ENCODE measurements around the gene ERG28. TPM values are rescaled to one million over a fixed set of nuclear protein-coding genes. Genes with fewer than 3 reads are reported as not detected.

The ERG28 gene
- total RNA-seq, 2 experiments from 2014 or later: 13.4 to 14.9 TPM

GRCh38 chr14:75655235-75655634 is 5.4 kb downstream of the ERG28 start:
- intact Hi-C loops (cut with micrococcal nuclease): loop anchor here (10.0 kb wide), 1 partner anchor 160 kb away; no protein-coding TSS in a partner anchor
- no peak for DNase-seq
- no peak for ATAC-seq
- Mint-ChIP-seq H3K9me3 (no peaks in the 10 kb centered on the region), H3K27me3 (no peaks in the 10 kb centered on the region), H3K27ac (no peak overlapping the region), H3K4me1 (ENCODE audit: low read depth) (peaks cover 13% of the 10 kb centered on the region), H3K4me3 (no peak overlapping the region), H3K36me3 (ENCODE audit: low read depth) (peaks cover 11% of the 10 kb centered on the region)
- no peak for TF ChIP-seq CTCF (IDR thresholded peaks at IDR 0.05)
- ChIA-PET POLR2A (interaction anchor here (1.1 kb wide), 1 partner anchor 77 kb away, joined by 5 read pairs; no protein-coding TSS in a partner anchor), CTCF (interaction anchor here (0.8 to 13.1 kb wide), 37 partner anchors 9 to 354 kb away, joined by 3 to 281 read pairs (median 5); partner anchors contain the start of gene FLVCR2)

DNA sequence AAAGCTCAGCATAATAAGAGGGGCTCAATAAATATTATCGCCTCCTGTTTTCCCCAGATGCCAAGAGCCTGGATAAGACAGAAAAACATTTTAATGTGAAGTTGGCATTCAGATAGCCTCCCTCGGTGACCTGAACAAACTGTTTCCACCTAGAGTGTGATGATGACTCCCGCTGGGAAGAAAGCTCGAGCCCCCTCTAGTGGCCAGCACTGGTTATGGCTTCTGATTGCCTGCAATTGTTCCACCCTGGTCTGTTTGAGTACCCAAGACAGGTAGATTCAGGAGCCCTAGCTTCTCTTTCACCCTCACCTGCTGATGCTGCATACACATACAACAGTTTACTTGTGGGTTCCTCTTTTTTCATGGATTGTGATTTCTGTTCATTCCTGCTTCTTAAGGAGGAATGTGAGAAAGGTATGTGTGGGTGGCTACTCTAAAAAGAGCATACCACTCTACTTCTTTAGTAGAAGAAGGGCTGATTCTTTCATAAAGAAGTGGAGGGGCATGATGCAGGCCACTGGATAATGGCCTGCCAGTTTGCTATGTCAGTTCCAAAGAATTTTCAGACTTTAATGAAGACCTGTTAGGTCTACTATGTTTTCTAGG is 6.4 kb downstream of the ERG28 start:
- CTCF ChIA-PET: interaction anchor here (0.7 to 13.1 kb wide), 61 partner anchors 9 to 1957 kb away, joined by 3 to 281 read pairs (median 4); partner anchors contain the start of gene FLVCR2

DNA sequence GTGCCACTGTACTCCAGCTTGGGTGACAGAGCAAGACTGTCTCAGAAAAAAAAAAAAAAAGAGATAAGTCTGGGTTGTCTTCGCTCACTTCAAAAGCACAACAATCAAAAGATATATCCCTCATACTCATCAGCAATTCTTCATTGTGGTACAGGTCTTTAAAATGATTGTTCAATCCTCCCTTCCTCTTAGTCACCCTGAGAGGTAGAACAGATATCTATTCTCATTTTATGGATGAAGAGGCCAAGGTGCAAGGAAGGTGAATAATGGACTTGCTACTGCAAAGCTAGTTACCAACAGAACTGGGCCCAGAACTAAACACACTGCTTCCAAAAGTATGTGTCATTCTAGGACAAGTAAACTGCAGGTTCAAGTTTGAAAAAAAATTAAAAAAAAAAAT is 7.1 kb downstream of the ERG28 start:
- Mint-ChIP-seq H3K27ac (no peak overlapping the region), H3K27me3 (no peaks in the 10 kb centered on the region), H3K36me3 (ENCODE audit: low read depth) (peaks cover 23% of the 10 kb centered on the region), H3K4me3 (no peak overlapping the region), H3K9me3 (no peaks in the 10 kb centered on the region), H3K4me1 (ENCODE audit: low read depth) (peaks cover 5% of the 10 kb centered on the region)
- DNase-seq: no peak
- TF ChIP-seq CTCF (IDR thresholded peaks at IDR 0.05): no peak
- ChIA-PET POLR2A (interaction anchor here (1.2 kb wide), 1 partner anchor 85 kb away, joined by 3 read pairs; no protein-coding TSS in a partner anchor), CTCF (interaction anchor here (0.7 to 13.1 kb wide), 47 partner anchors 8 to 1958 kb away, joined by 3 to 281 read pairs (median 4); partner anchors contain the start of gene FLVCR2)
- ATAC-seq: no peak
- intact Hi-C loops (cut with micrococcal nuclease): loop anchor here (5.0 to 10.0 kb wide), 2 partner anchors 159 to 346 kb away; no protein-coding TSS in a partner anchor

More for the DNA sequence above, 6.4 kb downstream of the ERG28 start:
- ATAC-seq: peak; percentile 98
- Mint-ChIP-seq H3K4me1 (ENCODE audit: low read depth) (peaks cover 9% of the 10 kb centered on the region), H3K4me3 (no peak overlapping the region), H3K9me3 (no peaks in the 10 kb centered on the region), H3K27ac (no peak overlapping the region), H3K36me3 (ENCODE audit: low read depth) (peaks cover 22% of the 10 kb centered on the region), H3K27me3 (no peaks in the 10 kb centered on the region)
- DNase-seq: peak; percentile 89
- intact Hi-C loops (cut with micrococcal nuclease): loop anchor here (1.0 to 10.0 kb wide), 3 partner anchors 77 to 347 kb away; no protein-coding TSS in a partner anchor
- peak; percentile 95 for TF ChIP-seq CTCF (IDR thresholded peaks at IDR 0.05)
- POLR2A ChIA-PET: interaction anchor here (1.1 to 1.2 kb wide), 2 partner anchors 76 to 86 kb away, joined by 3 to 5 read pairs; no protein-coding TSS in a partner anchor

GRCh38 chr14:75650253-75651058 is 10.2 kb downstream of the ERG28 start:
- TF ChIP-seq CTCF (IDR thresholded peaks at IDR 0.05): no peak
- H3K27ac Mint-ChIP-seq: no peak overlapping the region
- H3K9me3 Mint-ChIP-seq: no peaks in the 10 kb centered on the region
- ATAC-seq (no peak), DNase-seq (no peak)
- H3K4me3 Mint-ChIP-seq: no peak overlapping the region
- peaks cover 25% of the 10 kb centered on the region for H3K36me3 Mint-ChIP-seq (ENCODE audit: low read depth)
- no peaks in the 10 kb centered on the region for H3K27me3 Mint-ChIP-seq
- CTCF ChIA-PET: interaction anchor here (1.1 to 13.1 kb wide), 3 partner anchors 10 to 161 kb away, joined by 3 to 281 read pairs (median 6); partner anchors contain the start of genes ERG28, FLVCR2 and TTLL5
- intact Hi-C loops (cut with micrococcal nuclease): loop anchor here (5.0 to 10.0 kb wide), 2 partner anchors 156 to 343 kb away; no protein-coding TSS in a partner anchor
- H3K4me1 Mint-ChIP-seq (ENCODE audit: low read depth): peaks cover 2% of the 10 kb centered on the region
- POLR2A ChIA-PET: interaction anchor here (1.6 kb wide), 1 partner anchor 71 kb away, joined by 3 read pairs; no protein-coding TSS in a partner anchor

Measured in activated CD8-positive, alpha-beta T cell treated with anti-CD3 and anti-CD28 coated beads for 36 hours (primary cell).